Endodermal cell (in vitro differentiated cells): ENCODE measurements around the gene NACC1. TPM values are rescaled to one million over a fixed set of nuclear protein-coding genes. Genes with fewer than 3 reads are reported as not detected.
"Not testable (repeated sequence)": the region's sequence is repeated elsewhere in the genome, so short reads cannot be mapped to it uniquely, and the experiment has no call there.

ENCODE experiments used
- DNase-seq: peaks from one replicate; pipeline ENCODE4 v3.0.0-alpha.2; 2017
- H3K27ac ChIP-seq: 2 replicates; pipeline ENCODE4 v1.5.1; 2013; ENCODE audit warnings: mild to moderate bottlenecking, low read depth, low read length, moderate library complexity
- H3K27me3 ChIP-seq: 2 replicates; pipeline ENCODE4 v1.6.1; 2013; ENCODE audit warnings: mild to moderate bottlenecking, low read length, moderate library complexity; ENCODE audit not compliant: insufficient read depth, control insufficient read depth, poor library complexity, severe bottlenecking
- H3K36me3 ChIP-seq: 2 replicates; pipeline ENCODE4 v1.7.0; 2013; ENCODE audit warnings: mild to moderate bottlenecking, low read length, moderate library complexity; ENCODE audit not compliant: control insufficient read depth, insufficient read depth
- H3K4me1 ChIP-seq: one replicate; pipeline ENCODE4 v1.7.0; 2013; ENCODE audit warnings: low read length; ENCODE audit not compliant: control insufficient read depth, insufficient read depth
- H3K4me3 ChIP-seq: 2 replicates; pipeline ENCODE4 v1.5.1; 2013; ENCODE audit warnings: mild to moderate bottlenecking, low read length, moderate library complexity
- H3K9ac ChIP-seq: 2 replicates; pipeline ENCODE4 v1.6.1; 2013; ENCODE audit warnings: mild to moderate bottlenecking, low read length, moderate library complexity; ENCODE audit not compliant: poor library complexity, severe bottlenecking; ENCODE audit errors: extremely low read depth
- H3K9me3 ChIP-seq: 2 replicates; pipeline ENCODE4 v1.6.1; 2013; ENCODE audit warnings: mild to moderate bottlenecking, low read length, moderate library complexity; ENCODE audit not compliant: control insufficient read depth
- H3K27ac Mint-ChIP-seq: 2 replicates; pipeline ENCODE4 v1.8.0; 2020; ENCODE audit warnings: mixed read lengths
- H3K27me3 Mint-ChIP-seq: 2 replicates; pipeline ENCODE4 v1.8.0; 2021; ENCODE audit warnings: mild to moderate bottlenecking, mixed read lengths; ENCODE audit not compliant: insufficient read depth
- H3K36me3 Mint-ChIP-seq: 2 replicates; pipeline ENCODE4 v1.8.0; 2020; ENCODE audit warnings: low read depth, mixed read lengths
- H3K4me1 Mint-ChIP-seq: 2 replicates; pipeline ENCODE4 v1.8.0; 2020; ENCODE audit warnings: mixed read lengths
- H3K4me3 Mint-ChIP-seq: 2 replicates; pipeline ENCODE4 v1.8.0; 2020; ENCODE audit warnings: mild to moderate bottlenecking, moderate library complexity, mixed read lengths
- H3K9me3 Mint-ChIP-seq: 2 replicates; pipeline ENCODE4 v1.8.0; 2020; ENCODE audit warnings: mild to moderate bottlenecking, mixed read lengths
- CTCF ChIP-seq: fragments of 200-600 bp; sonication (generic); conservative IDR thresholded peaks from 2 replicates; pipeline ENCODE4 v1.5.0; 2021; ENCODE audit warnings: antibody characterized with exemption, mild to moderate bottlenecking
- WGBS, 2 experiments: methylation state at CpG; one replicate each; pipeline versions ENCODE4 v1.1.5 to v1.1.7; 2013; ENCODE audit warnings: missing lambda C conversion rate in 2 of 2, mixed read lengths in 1 of 2; ENCODE audit not compliant: insufficient coverage in 1 of 2, insufficient read length in 1 of 2; 5-methylcytosine and 5-hydroxymethylcytosine counted together
- total RNA-seq, 2 donors: library from RNA; stranded (reverse); fragmentation: NEBNext Ultra II Directional in 1 of 2; extraction: Animal tissue kit (Norgen Biotek cat#: 25700) in 1 of 2; gene quantifications; 2 replicates in 1 of 2; 3 replicates in 1 of 2; pipeline ENCODE4 v1.2.1, GENCODE V29; 2021

Gene NACC1
- total RNA-seq, 2 donors from 2014 or later: 164 to 172 TPM

DNA sequence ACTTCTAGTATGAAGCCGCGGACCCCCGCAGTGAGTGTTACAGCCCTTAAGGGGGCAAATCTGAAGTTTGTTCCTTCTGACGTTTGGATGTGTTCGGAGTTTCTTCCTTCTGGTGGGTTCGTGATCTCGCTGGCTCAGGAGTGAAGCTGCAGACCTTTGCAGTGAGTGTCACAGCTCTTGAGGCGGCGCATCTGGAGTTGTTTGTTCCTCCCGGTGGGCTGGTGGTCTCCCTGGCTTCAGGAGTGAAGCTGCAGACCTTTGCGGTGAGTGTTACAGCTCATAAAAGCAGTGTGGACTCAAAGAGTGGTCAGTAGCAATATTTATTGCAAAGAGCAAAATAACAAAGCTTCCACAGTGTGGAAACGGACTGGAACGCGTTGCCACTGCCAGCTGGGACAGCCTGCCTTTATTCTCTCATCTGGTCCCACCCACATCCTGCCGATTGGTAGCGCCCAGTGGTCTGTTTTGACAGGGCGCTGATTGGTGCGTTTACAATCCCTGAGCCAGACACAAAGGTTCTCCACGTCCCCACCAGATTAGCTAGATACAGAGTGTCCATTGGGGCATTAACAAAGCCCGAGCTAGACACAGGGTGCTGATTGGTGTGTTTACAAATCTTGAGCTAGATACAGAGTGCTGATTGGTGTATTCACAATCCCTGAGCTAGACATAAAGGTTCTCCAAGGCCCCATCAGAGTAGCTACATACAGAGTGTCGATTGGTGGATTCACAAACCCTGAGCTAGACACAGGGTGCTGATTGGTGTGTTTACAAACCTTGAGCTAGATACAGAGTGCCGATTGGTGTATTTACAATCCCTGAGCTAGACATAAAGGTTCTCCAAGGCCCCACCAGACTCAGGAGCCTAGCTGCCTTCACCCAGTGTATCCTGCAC is 67.9 kb downstream of the NACC1 start:
- WGBS, 2 experiments: 94 to 96% methylated on average over 17 to 22 of the region's 22 CpGs
- H3K4me3 Mint-ChIP-seq, H3K36me3 ChIP-seq, H3K4me3 ChIP-seq, H3K4me1 ChIP-seq, H3K9me3 ChIP-seq, H3K4me1 Mint-ChIP-seq, DNase-seq, H3K27ac ChIP-seq, H3K27me3 ChIP-seq, H3K27me3 Mint-ChIP-seq, H3K36me3 Mint-ChIP-seq, H3K9me3 Mint-ChIP-seq, H3K9ac ChIP-seq, H3K27ac Mint-ChIP-seq: not testable (repeated sequence)

GRCh38 chr19:13186688-13187087 is 68.6 kb downstream of the NACC1 start:
- not testable (repeated sequence) for H3K9me3 Mint-ChIP-seq, H3K4me3 ChIP-seq

DNA sequence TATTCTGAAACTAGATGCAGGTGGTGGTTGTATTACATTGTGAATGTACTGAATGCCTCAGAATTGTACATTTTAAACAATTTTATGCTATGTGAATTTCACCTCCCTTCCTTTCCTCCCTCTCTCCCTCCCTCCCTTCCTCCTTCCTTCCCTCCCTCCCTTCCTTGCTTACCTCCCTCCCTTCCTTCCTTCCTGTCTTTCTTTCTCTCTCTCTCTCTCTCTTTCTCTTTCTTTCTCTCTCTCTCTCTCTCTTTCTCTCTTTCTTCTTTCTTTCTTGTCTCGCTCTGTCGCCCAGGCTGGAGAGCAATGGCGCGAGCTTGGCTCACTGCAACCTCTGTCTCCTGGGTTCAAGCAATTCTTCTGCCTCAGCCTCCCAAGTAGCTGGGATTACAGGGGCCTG is 69.4 kb downstream of the NACC1 start:
- Histone ChIP-seq H3K4me1 (no peaks in the 10 kb centered on the region), H3K27me3 (no peaks in the 10 kb centered on the region), H3K9ac (no peak overlapping the region), H3K9me3 (no peaks in the 10 kb centered on the region), H3K27ac (no peak overlapping the region), H3K36me3 (no peaks in the 10 kb centered on the region), H3K4me3 (no peak overlapping the region)
- DNase-seq: no peak
- Mint-ChIP-seq H3K9me3 (peaks cover 6% of the 10 kb centered on the region), H3K27ac (no peak overlapping the region), H3K27me3 (no peaks in the 10 kb centered on the region), H3K36me3 (no peaks in the 10 kb centered on the region), H3K4me1 (no peaks in the 10 kb centered on the region), H3K4me3 (no peak overlapping the region)
- 90 to 92% methylated on average over 4 of the region's 4 CpGs for WGBS, 2 experiments
- no peak for TF ChIP-seq CTCF

More at GRCh38 chr19:13186688-13187087, 68.6 kb downstream of the NACC1 start:
- not testable (repeated sequence) for H3K9me3 ChIP-seq, H3K4me3 Mint-ChIP-seq, H3K36me3 Mint-ChIP-seq, DNase-seq, H3K27me3 Mint-ChIP-seq, H3K4me1 Mint-ChIP-seq, H3K4me1 ChIP-seq, H3K27ac ChIP-seq, H3K36me3 ChIP-seq, H3K27ac Mint-ChIP-seq, H3K27me3 ChIP-seq, H3K9ac ChIP-seq
- 89 to 90% methylated on average over 17 to 38 of the region's 38 CpGs for WGBS, 2 experiments

DNA sequence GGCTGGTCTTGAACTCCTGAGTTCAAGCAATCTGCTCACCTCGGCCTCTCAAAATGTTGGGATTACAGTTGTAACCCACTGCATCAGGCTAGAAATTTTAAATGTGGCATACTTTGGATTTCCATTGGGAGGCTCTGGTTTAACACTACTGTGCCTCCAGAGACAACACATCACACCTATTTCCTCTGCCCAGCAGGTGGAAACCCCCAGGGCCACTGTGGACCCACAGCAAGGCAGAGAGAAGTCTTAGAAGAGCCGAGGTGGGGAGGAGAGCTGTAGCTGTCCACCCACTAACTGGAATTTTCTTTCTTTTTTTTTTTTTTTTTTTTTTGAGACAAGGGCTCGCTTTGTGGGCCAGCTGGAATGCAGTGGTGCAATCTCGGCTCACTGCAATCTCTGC is 71.5 kb downstream of the NACC1 start:
- no peak for TF ChIP-seq CTCF
- Histone ChIP-seq H3K27me3 (no peaks in the 10 kb centered on the region), H3K9me3 (no peaks in the 10 kb centered on the region), H3K4me1 (no peaks in the 10 kb centered on the region), H3K36me3 (no peaks in the 10 kb centered on the region), H3K4me3 (no peak overlapping the region), H3K27ac (no peak overlapping the region), H3K9ac (no peak overlapping the region)
- Mint-ChIP-seq H3K4me3 (no peak overlapping the region), H3K36me3 (no peaks in the 10 kb centered on the region), H3K27ac (no peak overlapping the region), H3K9me3 (peaks cover 6% of the 10 kb centered on the region), H3K4me1 (no peaks in the 10 kb centered on the region), H3K27me3 (no peaks in the 10 kb centered on the region)
- DNase-seq: peak; percentile 55
- WGBS, 2 experiments: 89 to 90% methylated on average over 3 to 4 of the region's 4 CpGs

Other genes starting within 250 kb of the NACC1 start
- 10 to 100 TPM; 20.8 to 32.3 TPM for gene DNASE2, start 236.8 kb upstream of the NACC1 start, total RNA-seq
- gene KLF1, start 231.1 kb upstream of the NACC1 start, total RNA-seq: 1 to 10 TPM in 1 of 2 donors, under 1 TPM in 1; 0.91 to 1.0 TPM
- gene GCDH, start 227.1 kb upstream of the NACC1 start, total RNA-seq: 10 to 100 TPM; 58.1 to 62.9 TPM
- 1 to 10 TPM; 2.4 to 3.9 TPM for gene SYCE2, start 199.0 kb upstream of the NACC1 start, total RNA-seq
- 10 to 100 TPM; 65.1 to 70.8 TPM for gene FARSA, start 184.6 kb upstream of the NACC1 start, total RNA-seq
- 1,000 to 10,000 TPM in 1 of 2 donors, 100 to 1,000 TPM in 1; 873 to 1,303 TPM for gene CALR, start 179.7 kb upstream of the NACC1 start, total RNA-seq
- gene RAD23A, start 172.4 kb upstream of the NACC1 start, total RNA-seq: 100 to 1,000 TPM in 1 of 2 donors, 10 to 100 TPM in 1; 75.5 to 117 TPM
- gene GADD45GIP1, start 161.0 kb upstream of the NACC1 start, total RNA-seq: 10 to 100 TPM; 31.0 to 34.9 TPM
- under 1 TPM; 0.13 to 0.40 TPM for gene DAND5, start 148.7 kb upstream of the NACC1 start, total RNA-seq
- under 1 TPM; 0.22 to 0.40 TPM for gene NFIX, start 122.8 kb upstream of the NACC1 start, total RNA-seq
- gene LYL1, start 15.4 kb upstream of the NACC1 start, total RNA-seq: 1 to 10 TPM; 1.9 to 2.0 TPM
- 10 to 100 TPM; 51.3 to 66.2 TPM for gene TRMT1, start 1.5 kb upstream of the NACC1 start, total RNA-seq
- gene STX10, start 32.1 kb downstream of the NACC1 start, total RNA-seq: 10 to 100 TPM; 30.8 to 34.8 TPM
- gene IER2, start 32.1 kb downstream of the NACC1 start, total RNA-seq: 10 to 100 TPM; 55.3 to 66.6 TPM